ENCODE results near the gene PYGL. TPM values are rescaled to one million over a fixed set of nuclear protein-coding genes. Genes with fewer than 3 reads are reported as not detected.
A peak's percentile ranks its signal among the peaks of the same experiment; 100 is the strongest.

The PYGL gene
- total RNA-seq (2014; rRNA removed; shearing (Covaris generic)): 199 and 203 TPM in 2 replicates
- polyA plus RNA-seq (2015; cell fraction: cytosol; rRNA removed): 185 and 209 TPM in 2 replicates
- 192 and 207 TPM in 2 replicates for polyA plus RNA-seq (2015; cell fraction: nucleus; rRNA removed)

GRCh38 chr14:50943943-50944646 lies at the start of gene PYGL:
Gene PYGL (minus strand): TSS chr14:50944483. CDS start chr14:50944403, 80 bp downstream.
- in situ Hi-C loops (cut with HindIII; ENCODE audit: low pct_unique_long_range_greater_than_20kb, low sequenced_read_pairs): no loop called here
- peak; percentile 70 for DNase-seq (ENCODE audit: low read depth, low spot score)

- peak; percentile 40 for DNase-seq (ENCODE audit: low read depth, low spot score)
- in situ Hi-C loops (cut with HindIII; ENCODE audit: low pct_unique_long_range_greater_than_20kb, low sequenced_read_pairs): no loop called here
Observed at GRCh38 chr14:50985859-50986331, 41.6 kb upstream of the PYGL start.

- DNase-seq (ENCODE audit: low read depth, low spot score): peak; percentile 14
- in situ Hi-C loops (cut with HindIII; ENCODE audit: low pct_unique_long_range_greater_than_20kb, low sequenced_read_pairs): no loop called here
Observed at GRCh38 chr14:50985124-50985858, 41.0 kb upstream of the PYGL start.

GRCh38 chr14:50984036-50984710 lies 39.9 kb upstream of the PYGL start:
- DNase-seq (ENCODE audit: low read depth, low spot score): no peak
- in situ Hi-C loops (cut with HindIII; ENCODE audit: low pct_unique_long_range_greater_than_20kb, low sequenced_read_pairs): no loop called here

GRCh38 chr14:50979941-50980850 lies 35.9 kb upstream of the PYGL start:
- in situ Hi-C loops (cut with HindIII; ENCODE audit: low pct_unique_long_range_greater_than_20kb, low sequenced_read_pairs): no loop called here

GRCh38 chr14:50978888-50979287 lies 34.6 kb upstream of the PYGL start:
- DNase-seq (ENCODE audit: low read depth, low spot score): no peak
- in situ Hi-C loops (cut with HindIII; ENCODE audit: low pct_unique_long_range_greater_than_20kb, low sequenced_read_pairs): no loop called here

More at GRCh38 chr14:50979941-50980850, 35.9 kb upstream of the PYGL start:
- no peak for DNase-seq (ENCODE audit: low read depth, low spot score)

- DNase-seq (ENCODE audit: low read depth, low spot score): no peak
- in situ Hi-C loops (cut with HindIII; ENCODE audit: low pct_unique_long_range_greater_than_20kb, low sequenced_read_pairs): no loop called here
Observed at GRCh38 chr14:50978529-50978871, 34.2 kb upstream of the PYGL start.

GRCh38 chr14:50977863-50978528 lies 33.7 kb upstream of the PYGL start:
- DNase-seq (ENCODE audit: low read depth, low spot score): no peak
- in situ Hi-C loops (cut with HindIII; ENCODE audit: low pct_unique_long_range_greater_than_20kb, low sequenced_read_pairs): no loop called here

GRCh38 chr14:50974118-50974517 lies 29.8 kb upstream of the PYGL start:
- in situ Hi-C loops (cut with HindIII; ENCODE audit: low pct_unique_long_range_greater_than_20kb, low sequenced_read_pairs): no loop called here
- DNase-seq (ENCODE audit: low read depth, low spot score): no peak

GRCh38 chr14:50972734-50973133 lies 28.5 kb upstream of the PYGL start:
- in situ Hi-C loops (cut with HindIII; ENCODE audit: low pct_unique_long_range_greater_than_20kb, low sequenced_read_pairs): no loop called here

GRCh38 chr14:50970886-50971781 lies 26.9 kb upstream of the PYGL start:
- DNase-seq (ENCODE audit: low read depth, low spot score): no peak
- in situ Hi-C loops (cut with HindIII; ENCODE audit: low pct_unique_long_range_greater_than_20kb, low sequenced_read_pairs): no loop called here

More at GRCh38 chr14:50972734-50973133, 28.5 kb upstream of the PYGL start:
- no peak for DNase-seq (ENCODE audit: low read depth, low spot score)

GRCh38 chr14:50967790-50968189 lies 23.5 kb upstream of the PYGL start:
- in situ Hi-C loops (cut with HindIII; ENCODE audit: low pct_unique_long_range_greater_than_20kb, low sequenced_read_pairs): no loop called here
- DNase-seq (ENCODE audit: low read depth, low spot score): no peak

- in situ Hi-C loops (cut with HindIII; ENCODE audit: low pct_unique_long_range_greater_than_20kb, low sequenced_read_pairs): no loop called here
- no peak for DNase-seq (ENCODE audit: low read depth, low spot score)
Observed at GRCh38 chr14:50967103-50967502, 22.8 kb upstream of the PYGL start.

- in situ Hi-C loops (cut with HindIII; ENCODE audit: low pct_unique_long_range_greater_than_20kb, low sequenced_read_pairs): no loop called here
- DNase-seq (ENCODE audit: low read depth, low spot score): no peak
Observed at GRCh38 chr14:50964683-50965390, 20.6 kb upstream of the PYGL start.

- no peak for DNase-seq (ENCODE audit: low read depth, low spot score)
- in situ Hi-C loops (cut with HindIII; ENCODE audit: low pct_unique_long_range_greater_than_20kb, low sequenced_read_pairs): no loop called here
Observed at GRCh38 chr14:50963919-50964318, 19.6 kb upstream of the PYGL start.

All from SK-MEL-5 (cell line).